Iris pigment epithelial cell (primary cell): ENCODE results near the gene ACAP1.

Experiments
- DNase-seq: peaks from one replicate; pipeline ENCODE4 v3.0.0-alpha.2; 2011; ENCODE audit warnings: low read depth

The ACAP1 gene

GRCh38 chr17:7336240-7337175 is at the start of gene ACAP1:
Gene ACAP1 (plus strand): TSS chr17:7336529. CDS start chr17:7336735, 206 bp downstream.
- no peak for DNase-seq

- DNase-seq: no peak
Observed at GRCh38 chr17:7289256-7290032, 46.9 kb upstream of the ACAP1 start.

- DNase-seq: no peak
Observed at GRCh38 chr17:7290166-7290565, 46.2 kb upstream of the ACAP1 start.

GRCh38 chr17:7290685-7291084 is 45.6 kb upstream of the ACAP1 start:
- DNase-seq: no peak

GRCh38 chr17:7292194-7292593 is 44.1 kb upstream of the ACAP1 start:
- no peak for DNase-seq

- DNase-seq: no peak
Observed at GRCh38 chr17:7292729-7293128, 43.6 kb upstream of the ACAP1 start.

- no peak for DNase-seq
Observed at GRCh38 chr17:7293159-7293558, 43.2 kb upstream of the ACAP1 start.

- DNase-seq: no peak
Observed at GRCh38 chr17:7293816-7294613, 42.3 kb upstream of the ACAP1 start.

GRCh38 chr17:7294614-7295153 is 41.6 kb upstream of the ACAP1 start, which contains the start of gene YBX2:
Gene YBX2 (minus strand): TSS chr17:7294639. CDS start chr17:7294500, 139 bp downstream.
- peak; percentile 41 for DNase-seq

GRCh38 chr17:7295230-7296180 is 40.8 kb upstream of the ACAP1 start:
- DNase-seq: no peak

GRCh38 chr17:7296189-7296861 is 40.0 kb upstream of the ACAP1 start:
- DNase-seq: peak; percentile 77

GRCh38 chr17:7304179-7304578 is 32.1 kb upstream of the ACAP1 start:
- DNase-seq: no peak

- peak; percentile 100 for DNase-seq
Observed at GRCh38 chr17:7306911-7307685, 29.2 kb upstream of the ACAP1 start, which contains the start of gene EIF5A. Gene EIF5A (plus strand): TSS chr17:7307628. CDS start chr17:7309636, 2,008 bp downstream.

GRCh38 chr17:7307686-7308624 is 28.4 kb upstream of the ACAP1 start:
- DNase-seq: peak; percentile 38

GRCh38 chr17:7308625-7309433 is 27.5 kb upstream of the ACAP1 start:
- DNase-seq: peak; percentile 86

- DNase-seq: no peak
Observed at GRCh38 chr17:7309628-7310027, 26.7 kb upstream of the ACAP1 start.

GRCh38 chr17:7311110-7311705 is 25.1 kb upstream of the ACAP1 start:
- DNase-seq: no peak
